NCI-H69 (cell line): ENCODE results near the gene NPNT.

Experiments
- DNase-seq: peaks from one replicate; lab custom pipeline; 2025; lab: John Stamatoyannopoulos, UW

The NPNT gene

DNA sequence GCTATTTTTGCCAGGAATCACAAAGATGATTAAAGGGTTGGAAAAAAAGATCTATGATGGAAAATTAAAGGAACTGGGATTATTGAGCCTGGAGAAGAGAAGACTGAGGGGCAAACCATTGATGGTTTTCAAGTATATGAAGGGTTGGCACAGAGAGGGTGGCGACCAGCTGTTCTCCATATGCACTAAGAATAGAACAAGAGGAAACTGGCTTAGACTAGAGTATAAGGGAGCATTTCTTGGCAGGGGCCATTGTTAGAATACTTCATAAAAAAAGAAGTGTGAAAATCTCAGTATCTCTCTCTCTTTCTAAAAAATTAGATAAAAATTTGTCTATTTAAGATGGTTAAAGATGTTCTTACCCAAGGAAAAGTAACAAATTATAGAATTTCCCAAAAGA is 75.1 kb downstream of the NPNT start:
- no peak for DNase-seq

DNA sequence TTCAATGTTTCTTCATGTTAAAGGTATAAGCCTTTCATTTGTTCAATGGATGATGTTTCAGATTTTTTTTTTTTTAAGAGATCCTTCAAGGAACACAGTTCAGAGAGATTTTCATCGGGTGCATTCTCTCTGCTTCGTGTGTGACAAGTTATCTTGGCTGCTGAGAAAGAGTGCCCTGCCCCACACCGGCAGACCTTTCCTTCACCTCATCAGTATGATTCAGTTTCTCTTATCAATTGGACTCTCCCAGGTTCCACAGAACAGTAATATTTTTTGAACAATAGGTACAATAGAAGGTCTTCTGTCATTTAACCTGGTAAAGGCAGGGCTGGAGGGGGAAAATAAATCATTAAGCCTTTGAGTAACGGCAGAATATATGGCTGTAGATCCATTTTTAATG is 75.8 kb downstream of the NPNT start:
- no peak for DNase-seq

DNA sequence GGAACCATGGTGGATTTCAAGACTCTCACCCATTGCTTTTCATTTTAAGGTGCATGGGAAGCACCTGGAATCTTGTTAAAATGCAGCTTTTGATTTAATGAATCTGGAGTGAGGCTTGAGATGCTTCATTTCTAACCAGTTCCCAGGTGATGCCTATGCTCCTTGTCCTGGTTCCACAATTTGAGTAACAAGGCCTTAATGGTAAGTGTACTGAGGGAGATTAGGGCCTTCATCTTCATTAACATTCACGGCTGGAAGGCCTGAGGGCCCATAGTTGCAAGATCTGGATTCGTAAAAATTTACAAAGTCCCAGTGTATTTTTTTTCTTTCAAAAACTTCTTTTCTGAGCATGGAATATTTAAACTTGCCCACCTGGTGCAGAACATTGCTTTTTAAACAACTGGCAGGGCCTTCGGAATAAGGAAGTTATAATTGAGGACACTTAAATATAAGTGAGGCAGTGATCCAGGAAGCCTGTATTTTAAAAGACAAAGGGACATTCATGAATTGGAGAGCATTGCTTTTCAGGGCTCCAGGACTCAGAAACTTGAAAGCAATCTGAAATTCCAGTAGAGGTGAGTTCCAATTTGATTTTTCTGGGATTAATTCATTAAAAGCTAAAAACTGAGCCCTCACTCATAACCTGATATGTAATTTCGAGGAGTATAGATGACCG is 77.8 kb downstream of the NPNT start:
- no peak for DNase-seq

DNA sequence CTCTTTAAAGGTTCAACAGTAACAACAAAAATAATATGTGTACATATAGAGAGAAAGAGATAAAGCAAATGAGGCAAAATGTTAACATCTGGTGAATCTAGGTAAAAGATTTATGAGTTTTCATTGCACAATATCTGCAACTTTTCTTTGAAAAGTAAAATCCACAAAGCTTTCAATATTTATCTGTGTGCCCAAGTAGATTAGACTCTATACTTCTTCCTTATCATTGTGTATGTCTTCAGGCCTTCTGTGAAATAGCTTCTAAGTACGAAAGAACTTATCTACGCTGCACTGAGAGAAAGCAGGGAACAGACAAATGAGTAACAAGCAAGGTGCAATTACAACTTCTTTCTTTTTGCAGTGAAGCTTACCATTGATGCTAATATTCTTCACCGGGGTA is 81.6 kb downstream of the NPNT start:
- DNase-seq = no peak

DNA sequence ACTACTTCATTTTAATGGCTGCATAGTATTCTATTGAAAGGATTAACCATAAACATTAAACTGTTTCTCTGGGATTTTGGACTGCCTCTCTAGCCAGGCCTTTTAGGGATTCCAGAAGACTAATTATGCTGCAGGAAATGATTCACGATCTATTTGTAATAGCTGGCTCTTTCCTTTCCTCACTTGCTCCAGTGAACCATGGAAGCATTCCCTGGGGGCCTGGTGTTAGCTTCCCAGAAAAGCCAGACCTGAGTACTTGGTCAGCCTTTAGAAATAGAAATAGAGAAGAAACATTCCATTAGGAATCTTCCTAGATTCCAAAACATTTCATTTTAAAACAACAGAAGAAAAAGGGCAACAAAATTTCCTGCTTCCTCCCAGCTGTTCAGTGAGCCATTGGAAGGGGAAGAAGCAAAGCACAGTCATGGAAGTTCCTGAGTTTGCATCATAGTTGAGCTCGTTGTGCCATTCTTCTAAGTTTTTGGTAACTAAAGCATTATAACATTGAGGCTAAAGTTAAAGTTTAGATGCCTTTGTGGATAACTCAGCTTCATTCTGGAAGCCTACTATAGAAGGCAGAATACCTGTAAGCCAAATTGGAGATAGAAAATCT is 83.5 kb downstream of the NPNT start:
- peak; percentile 56 for DNase-seq

- DNase-seq = no peak
These were observed 84.2 kb downstream of the NPNT start for GRCh38 chr4:105979506-105979905.

GRCh38 chr4:105988671-105989070 is 93.4 kb downstream of the NPNT start:
- no peak for DNase-seq

DNA sequence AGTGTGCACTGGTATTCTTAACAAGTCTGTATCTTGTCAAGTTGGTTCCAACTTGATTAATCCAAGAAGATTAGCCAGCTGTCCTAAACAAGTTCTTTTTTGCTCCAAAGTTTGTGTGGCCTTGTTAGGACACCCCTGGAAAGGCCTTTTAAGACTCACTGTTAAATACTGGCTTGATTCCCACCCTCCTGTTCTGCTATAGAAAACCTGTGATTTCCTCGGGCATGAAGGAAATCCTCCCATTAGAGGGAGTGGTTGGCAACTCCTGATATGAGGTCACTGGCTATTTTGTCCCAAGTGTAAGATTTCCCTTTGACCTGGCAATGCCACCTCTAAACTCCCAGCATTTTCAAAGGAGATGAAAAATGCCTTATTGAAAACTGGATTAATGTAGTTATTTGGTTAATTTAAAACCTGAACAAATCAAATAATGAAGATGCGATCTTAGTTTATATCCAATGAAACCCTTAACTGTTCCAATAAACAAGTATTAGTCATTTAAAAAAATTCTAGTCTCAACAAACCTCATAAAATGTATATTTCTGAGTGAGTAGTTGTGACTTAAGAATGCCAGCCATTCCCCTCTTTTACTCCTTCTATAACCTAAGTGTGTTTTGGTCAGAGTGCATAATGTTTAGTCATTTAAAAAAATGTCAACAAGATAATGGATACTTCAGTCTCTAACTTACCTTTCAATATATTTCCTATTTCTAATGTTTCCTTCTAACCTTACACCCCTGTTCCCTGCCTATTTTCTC is 94.4 kb downstream of the NPNT start:
- DNase-seq = no peak

GRCh38 chr4:105990933-105991332 is 95.7 kb downstream of the NPNT start:
- DNase-seq = peak; percentile 25

DNA sequence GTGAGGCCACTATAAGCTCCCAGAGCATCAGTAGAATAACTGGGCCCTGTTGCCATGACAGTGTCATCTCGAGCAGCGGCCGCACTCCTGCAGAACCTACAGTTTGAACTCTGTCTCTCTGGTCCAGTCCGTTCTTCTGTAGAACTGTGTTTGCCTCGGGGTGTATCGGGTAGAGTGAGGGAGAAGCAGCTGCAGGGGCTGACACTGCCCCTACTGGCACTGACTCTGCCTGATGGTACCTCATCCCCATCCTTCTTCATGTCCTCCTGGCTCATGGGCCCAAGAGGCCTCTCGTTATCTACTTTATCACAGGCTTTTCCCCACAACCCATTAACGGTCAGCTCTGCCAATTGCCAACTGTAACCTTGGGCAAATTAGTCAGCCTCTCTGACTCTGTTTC is 96.5 kb downstream of the NPNT start:
- DNase-seq = no peak

- no peak for DNase-seq
These were observed 97.5 kb downstream of the NPNT start for GRCh38 chr4:105992641-105993305.

DNA sequence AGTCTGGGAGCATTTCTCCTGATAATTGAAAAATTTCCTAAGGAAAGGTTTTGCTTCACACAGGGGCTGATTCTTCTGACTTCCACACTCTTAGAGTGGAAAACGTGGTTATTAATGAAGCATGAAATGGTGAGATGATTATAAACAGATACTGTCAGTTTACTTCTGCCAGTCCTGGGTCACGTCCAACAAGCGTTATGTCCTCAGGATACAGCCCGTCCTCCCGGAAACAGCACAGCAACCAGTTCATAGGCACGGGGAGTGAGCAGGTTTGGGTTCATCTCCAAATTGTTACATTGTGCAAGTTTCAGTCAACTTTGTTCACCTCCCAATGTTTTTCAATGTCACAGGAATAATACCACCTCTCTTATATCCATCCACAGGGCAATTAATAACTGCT is 98.8 kb downstream of the NPNT start:
- peak; percentile 16 for DNase-seq

DNA sequence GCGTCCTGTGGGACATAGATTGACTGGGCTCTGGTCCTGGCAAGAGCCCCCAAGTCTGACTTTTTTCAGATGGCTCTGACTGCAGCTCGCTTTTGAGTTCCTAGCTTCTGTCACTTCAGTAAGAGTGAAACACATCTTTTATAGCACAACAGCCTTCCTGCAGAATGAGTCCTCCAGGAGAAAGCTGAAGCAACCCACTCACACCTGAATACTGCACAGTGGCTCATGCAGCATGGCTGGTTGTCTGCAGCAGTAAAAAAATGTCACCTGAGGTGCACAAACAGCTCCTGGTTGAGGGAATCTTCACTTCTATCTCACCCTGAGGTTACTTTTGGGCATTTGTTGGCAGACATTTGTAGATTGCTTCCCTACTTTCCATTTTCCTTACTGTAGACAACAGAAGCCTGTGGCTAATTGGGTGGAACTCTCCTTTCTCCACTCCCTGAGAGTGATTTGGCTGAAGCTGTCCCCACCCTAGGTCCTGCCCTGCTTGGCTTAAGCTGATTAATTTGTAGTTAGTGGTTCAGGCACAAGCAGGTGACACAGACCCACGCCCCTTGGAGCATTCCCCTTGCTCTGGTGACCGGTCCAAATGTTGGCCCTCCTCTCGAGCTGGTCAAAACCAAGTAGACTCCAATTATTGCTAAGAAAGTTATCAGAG is 99.7 kb downstream of the NPNT start:
- no peak for DNase-seq

DNA sequence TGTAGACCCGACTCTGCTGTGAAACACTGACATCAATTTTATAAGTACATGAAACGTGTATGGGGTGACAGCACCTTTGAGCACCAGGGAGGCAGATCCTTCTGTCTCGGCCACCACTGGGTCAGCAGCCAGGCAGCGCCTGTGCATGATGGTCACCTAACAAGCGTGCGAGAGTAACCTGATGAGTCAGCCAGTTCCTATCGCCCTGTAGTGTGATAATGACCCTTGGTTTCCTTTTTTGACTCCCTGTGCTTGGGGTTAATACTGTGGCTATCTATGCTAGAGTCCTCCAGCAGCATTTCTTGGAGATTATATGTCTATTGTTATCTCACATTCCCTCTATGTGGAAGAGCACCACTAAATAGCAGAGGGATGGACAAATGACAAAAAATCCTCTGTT is 101.6 kb downstream of the NPNT start:
- DNase-seq = no peak

DNA sequence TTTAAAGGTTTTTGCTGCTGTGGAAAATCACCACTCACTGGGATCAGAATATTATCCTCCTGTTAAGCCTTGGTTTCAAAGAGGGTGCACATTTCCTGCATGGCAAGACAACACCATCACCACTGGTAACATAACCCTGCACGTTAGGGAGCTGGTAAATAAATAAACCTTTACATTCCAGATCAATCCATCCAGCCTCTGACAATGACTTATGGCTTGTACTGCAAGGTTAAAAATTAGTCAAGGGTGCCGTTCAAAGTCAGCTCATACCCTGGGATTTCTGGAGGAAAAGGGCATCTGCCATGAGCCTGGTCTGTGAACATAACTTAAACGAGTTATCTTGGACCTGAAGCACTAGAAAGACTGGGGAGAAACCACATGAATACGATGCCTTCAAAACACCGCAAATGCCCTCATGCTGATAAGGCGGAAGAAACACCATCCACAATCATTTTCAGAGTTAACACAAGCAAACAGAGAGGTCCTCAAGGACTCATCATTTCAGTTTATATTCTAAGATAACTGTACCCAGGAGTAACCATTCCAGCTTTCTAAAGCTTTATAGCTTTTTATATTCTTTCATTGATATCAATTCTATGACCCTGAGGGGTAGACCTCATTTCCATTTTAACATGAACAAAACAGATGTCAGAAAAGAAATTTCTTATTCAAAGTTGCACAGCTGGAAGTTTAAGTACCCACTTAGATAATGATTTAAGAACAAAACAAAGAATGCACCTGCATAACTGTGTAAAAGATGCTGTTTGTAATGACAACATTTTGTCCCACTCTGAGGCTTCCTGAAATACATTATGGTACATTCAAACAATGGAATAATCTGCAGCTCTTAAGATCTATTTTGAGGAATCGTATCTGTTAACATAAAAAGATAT is 103.1 kb downstream of the NPNT start:
- DNase-seq = no peak

GRCh38 chr4:106002994-106003393 is 107.7 kb downstream of the NPNT start:
- no peak for DNase-seq

GRCh38 chr4:106010761-106011160 is 115.5 kb downstream of the NPNT start:
- DNase-seq = no peak

GRCh38 chr4:106011387-106011786 is 116.1 kb downstream of the NPNT start:
- no peak for DNase-seq

- DNase-seq = peak; percentile 53
These were observed 122.7 kb downstream of the NPNT start for GRCh38 chr4:106017975-106018374.

DNA sequence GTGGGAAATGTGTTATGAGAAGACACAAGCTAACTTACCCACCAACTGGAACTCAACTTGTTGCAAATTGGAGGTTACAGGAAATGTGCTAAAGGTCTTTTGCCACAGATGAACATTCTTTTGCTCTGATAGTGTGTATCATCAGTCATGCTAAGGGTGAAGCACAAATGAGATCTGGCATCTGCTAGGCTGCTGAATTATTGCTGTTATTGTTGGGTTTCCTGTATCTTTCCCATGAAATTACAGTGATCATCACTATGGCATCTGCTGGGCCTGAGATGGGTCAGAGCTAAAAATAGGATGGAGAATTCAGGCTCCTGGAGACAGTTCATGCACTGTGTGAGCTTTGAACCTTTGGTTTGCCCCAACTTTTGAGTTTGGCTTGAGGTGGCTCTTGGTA is 124.5 kb downstream of the NPNT start:
- no peak for DNase-seq
